Measurements from ENCODE around the gene ZMYND8.

The ZMYND8 gene

DNA sequence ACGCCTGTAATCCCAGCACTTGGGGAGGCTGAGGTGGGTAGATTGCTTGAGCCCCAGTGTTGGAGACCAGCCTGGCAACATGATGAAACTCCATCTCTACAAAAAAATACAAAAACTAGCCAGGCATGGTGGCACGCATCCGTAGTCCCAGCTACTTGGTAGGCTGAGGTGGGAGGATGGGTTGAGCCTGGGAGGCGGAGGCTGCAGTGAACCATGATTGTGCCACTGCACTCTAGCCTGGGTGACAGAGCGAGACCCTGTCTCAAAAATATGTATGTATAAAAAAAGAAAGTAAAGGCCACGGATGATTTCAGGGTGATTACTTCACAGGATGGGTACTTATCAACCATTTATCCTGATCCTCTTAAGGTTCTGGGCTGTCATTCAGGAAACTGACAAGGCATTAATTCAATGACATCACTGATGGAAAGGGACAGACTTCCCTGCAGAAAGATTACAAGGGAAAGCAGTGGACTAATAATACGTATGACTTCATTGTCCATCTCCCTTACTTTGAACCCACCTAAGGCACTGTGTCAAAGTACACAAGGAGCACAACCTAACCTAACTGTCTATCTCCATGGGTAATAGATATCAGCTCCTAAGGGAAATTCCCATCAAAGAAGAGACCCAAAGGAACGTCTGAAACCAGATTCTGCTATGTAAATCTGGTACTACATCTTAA is 61.2 kb downstream of the ZMYND8 start:
- H3K36me3 ChIP-seq (ENCODE audit: insufficient read depth, low read length): peaks cover 89% of the 10 kb centered on the region
- no peak overlapping the region for H3K9ac ChIP-seq (ENCODE audit: low read depth, low read length)
- H2AFZ ChIP-seq (ENCODE audit: low read depth, low read length): no peak overlapping the region
- peaks cover 9% of the 10 kb centered on the region for H3K79me2 ChIP-seq (ENCODE audit: insufficient read depth, low read length)
- no peak overlapping the region for H3K4me3 ChIP-seq (ENCODE audit: low read depth in 1 of 2, low read length in 2 of 2)
- H3K27me3 ChIP-seq (ENCODE audit: insufficient read depth, low read length, poor library complexity): no peaks in the 10 kb centered on the region
- DNase-seq (no peak), ATAC-seq (ENCODE audit: insufficient read depth, low read depth) (no peak)
- no peaks in the 10 kb centered on the region for H3K9me3 ChIP-seq (ENCODE audit: insufficient read depth, low read length, severe bottlenecking)
- TF ChIP-seq, protein P1, sequence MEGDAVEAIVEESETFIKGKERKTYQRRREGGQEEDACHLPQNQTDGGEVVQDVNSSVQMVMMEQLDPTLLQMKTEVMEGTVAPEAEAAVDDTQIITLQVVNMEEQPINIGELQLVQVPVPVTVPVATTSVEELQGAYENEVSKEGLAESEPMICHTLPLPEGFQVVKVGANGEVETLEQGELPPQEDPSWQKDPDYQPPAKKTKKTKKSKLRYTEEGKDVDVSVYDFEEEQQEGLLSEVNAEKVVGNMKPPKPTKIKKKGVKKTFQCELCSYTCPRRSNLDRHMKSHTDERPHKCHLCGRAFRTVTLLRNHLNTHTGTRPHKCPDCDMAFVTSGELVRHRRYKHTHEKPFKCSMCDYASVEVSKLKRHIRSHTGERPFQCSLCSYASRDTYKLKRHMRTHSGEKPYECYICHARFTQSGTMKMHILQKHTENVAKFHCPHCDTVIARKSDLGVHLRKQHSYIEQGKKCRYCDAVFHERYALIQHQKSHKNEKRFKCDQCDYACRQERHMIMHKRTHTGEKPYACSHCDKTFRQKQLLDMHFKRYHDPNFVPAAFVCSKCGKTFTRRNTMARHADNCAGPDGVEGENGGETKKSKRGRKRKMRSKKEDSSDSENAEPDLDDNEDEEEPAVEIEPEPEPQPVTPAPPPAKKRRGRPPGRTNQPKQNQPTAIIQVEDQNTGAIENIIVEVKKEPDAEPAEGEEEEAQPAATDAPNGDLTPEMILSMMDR (IDR thresholded peaks at IDR 0.05; ENCODE audit: borderline replicate concordance, extremely low read depth, low read length, poor library complexity, severe bottlenecking): no peak
- no peak for TF ChIP-seq EZH2 (IDR thresholded peaks at IDR 0.05; ENCODE audit: borderline replicate concordance, low read depth, low read length, severe bottlenecking)
- H3K27ac ChIP-seq (ENCODE audit: low read length): no peak overlapping the region
- peaks cover 4% of the 10 kb centered on the region; the same call in 1 of the 2 replicates for H4K20me1 ChIP-seq (ENCODE audit: insufficient read depth, low read length)
- no peaks in the 10 kb centered on the region for H3K4me1 ChIP-seq (ENCODE audit: insufficient read depth, low read length)
- no peak overlapping the region for H3K4me2 ChIP-seq (ENCODE audit: insufficient read depth, low read length)

DNA sequence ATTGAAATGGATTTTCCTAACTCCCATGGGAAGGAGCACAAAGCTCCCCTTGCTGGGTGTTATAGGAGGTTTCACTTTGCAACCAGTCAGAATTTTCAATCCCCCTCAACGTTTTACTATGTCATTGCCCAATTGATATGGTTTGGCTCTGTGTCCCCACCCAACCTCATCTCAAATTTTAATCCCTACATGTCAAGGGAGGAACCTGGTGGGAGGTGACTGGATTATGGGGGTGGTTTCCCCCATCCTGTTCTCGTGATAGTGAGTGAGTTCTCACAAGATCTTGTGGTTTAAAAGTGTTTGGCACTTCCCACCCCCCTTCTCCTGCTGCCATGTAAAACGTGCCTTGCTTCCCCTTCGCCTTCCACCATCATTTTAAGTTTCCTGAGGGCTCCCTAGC is 62.9 kb downstream of the ZMYND8 start:
- H3K4me3 ChIP-seq (ENCODE audit: low read depth in 1 of 2, low read length in 2 of 2): no peak overlapping the region
- no peak overlapping the region for H3K27ac ChIP-seq (ENCODE audit: low read length)
- no peaks in the 10 kb centered on the region for H3K9me3 ChIP-seq (ENCODE audit: insufficient read depth, low read length, severe bottlenecking)
- H3K9ac ChIP-seq (ENCODE audit: low read depth, low read length): no peak overlapping the region
- H3K4me1 ChIP-seq (ENCODE audit: insufficient read depth, low read length): no peaks in the 10 kb centered on the region
- no peak for TF ChIP-seq EZH2 (IDR thresholded peaks at IDR 0.05; ENCODE audit: borderline replicate concordance, low read depth, low read length, severe bottlenecking)
- TF ChIP-seq, protein P1 (IDR thresholded peaks at IDR 0.05; ENCODE audit: borderline replicate concordance, extremely low read depth, low read length, poor library complexity, severe bottlenecking): no peak
- no peaks in the 10 kb centered on the region for H4K20me1 ChIP-seq (ENCODE audit: insufficient read depth, low read length)
- H3K79me2 ChIP-seq (ENCODE audit: insufficient read depth, low read length): peaks cover 2% of the 10 kb centered on the region
- H3K27me3 ChIP-seq (ENCODE audit: insufficient read depth, low read length, poor library complexity): no peaks in the 10 kb centered on the region
- H3K4me2 ChIP-seq (ENCODE audit: insufficient read depth, low read length): no peak overlapping the region
- H3K36me3 ChIP-seq (ENCODE audit: insufficient read depth, low read length): peaks cover 91% of the 10 kb centered on the region
- ATAC-seq (ENCODE audit: insufficient read depth, low read depth) (no peak), DNase-seq (no peak)
- H2AFZ ChIP-seq (ENCODE audit: low read depth, low read length): no peak overlapping the region

DNA sequence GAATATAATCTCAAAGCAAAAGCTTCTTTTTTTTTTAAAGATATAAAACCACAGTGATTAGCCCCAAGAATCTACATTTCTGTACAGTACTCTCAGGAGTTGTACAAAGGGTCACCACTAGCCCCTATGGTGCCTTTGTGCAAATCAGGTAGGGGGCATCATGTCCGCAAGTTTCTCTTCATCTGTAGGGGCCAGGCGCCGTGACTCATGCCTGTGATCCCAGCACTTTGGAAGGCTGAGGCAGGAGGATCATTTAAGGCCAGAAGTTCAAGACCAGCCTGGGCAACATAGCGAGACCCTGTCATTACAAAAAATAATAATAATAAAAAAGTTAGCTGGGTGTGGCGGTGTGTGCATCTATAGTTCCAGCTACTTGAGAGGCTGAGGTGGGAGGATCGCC is 63.9 kb downstream of the ZMYND8 start:
- no peaks in the 10 kb centered on the region for H4K20me1 ChIP-seq (ENCODE audit: insufficient read depth, low read length)
- no peak for ATAC-seq (ENCODE audit: insufficient read depth, low read depth)

More for the DNA sequence above, 63.9 kb downstream of the ZMYND8 start:
- H3K27ac ChIP-seq (ENCODE audit: low read length): no peak overlapping the region
- TF ChIP-seq EZH2 (IDR thresholded peaks at IDR 0.05; ENCODE audit: borderline replicate concordance, low read depth, low read length, severe bottlenecking): no peak
- TF ChIP-seq, protein P1 (IDR thresholded peaks at IDR 0.05; ENCODE audit: borderline replicate concordance, extremely low read depth, low read length, poor library complexity, severe bottlenecking): no peak
- H3K4me1 ChIP-seq (ENCODE audit: insufficient read depth, low read length): no peaks in the 10 kb centered on the region
- H3K79me2 ChIP-seq (ENCODE audit: insufficient read depth, low read length): no peaks in the 10 kb centered on the region; the same call in none of the 2 replicates
- peaks cover 91% of the 10 kb centered on the region for H3K36me3 ChIP-seq (ENCODE audit: insufficient read depth, low read length)
- H2AFZ ChIP-seq (ENCODE audit: low read depth, low read length): no peak overlapping the region
- H3K4me2 ChIP-seq (ENCODE audit: insufficient read depth, low read length): no peak overlapping the region
- no peak overlapping the region for H3K9ac ChIP-seq (ENCODE audit: low read depth, low read length)
- H3K4me3 ChIP-seq (ENCODE audit: low read depth in 1 of 2, low read length in 2 of 2): no peak overlapping the region
- DNase-seq: no peak
- H3K27me3 ChIP-seq (ENCODE audit: insufficient read depth, low read length, poor library complexity): no peaks in the 10 kb centered on the region
- no peaks in the 10 kb centered on the region for H3K9me3 ChIP-seq (ENCODE audit: insufficient read depth, low read length, severe bottlenecking)

Data from DND-41 (cell line).